ENCODE data around the gene MS4A4E. TPM values are rescaled to one million over a fixed set of nuclear protein-coding genes. Genes with fewer than 3 reads are reported as not detected.

Gene MS4A4E
- total and polyA plus RNA-seq, 2 of the 13 experiments (the other 11 are each of a cell fraction or from before 2014, with no cell fraction given), result not detected

GRCh38 chr11:60194511-60194910 is 48.4 kb downstream of the MS4A4E start:
- ChIA-PET POLR2A (no interaction called here), CTCF (ENCODE audit: low intra/inter-chr PET ratio, low total read pairs) (interaction anchor here (1.4 kb wide), 1 partner anchor 26 kb away, joined by 4 read pairs; no protein-coding TSS in a partner anchor)
- H3K36me3 ChIP-seq (replicated peaks in 1 of 2; ENCODE audit: control insufficient read depth in 1 of 2, insufficient read depth in 2 of 2, low read length in 2 of 2), result no peaks in the 10 kb centered on the region
- H3K4me3 ChIP-seq (replicated peaks in 1 of 3; ENCODE audit: insufficient read depth in 1 of 3, low read depth in 2 of 3, low read length in 3 of 3), result no peak overlapping the region
- H3K4me1 ChIP-seq (ENCODE audit: insufficient read depth, low read length), result no peaks in the 10 kb centered on the region
- H3K79me2 ChIP-seq (ENCODE audit: insufficient read depth, low read length), result no peaks in the 10 kb centered on the region
- H3K9me3 ChIP-seq (ENCODE audit: low read length), result no peaks in the 10 kb centered on the region
- ATAC-seq (no peak), DNase-seq (ENCODE audit: low spot score) (no peak), FAIRE-seq (no peak)
- no peaks in the 10 kb centered on the region; a peak in 1 of 5 replicates for H3K27me3 ChIP-seq (ENCODE audit: control insufficient read depth in 1 of 2, insufficient read depth in 2 of 2, low read length in 2 of 2)
- 57% methylated on average over 3 of the region's 3 CpGs for WGBS (ENCODE audit: low lambda C conversion rate)
- in situ Hi-C loops (cut with HindIII; ENCODE audit: extremely low pct_ligation_motif_present, low pct_unique_long_range_greater_than_20kb), result no loop called here
- no TSS peak for BruUV-seq (replicated peaks)
- no peak overlapping the region for H3K27ac ChIP-seq (ENCODE audit: extremely low read length, insufficient read depth, low read length)
- H3K4me2 ChIP-seq (ENCODE audit: low read depth, low read length), result no peak overlapping the region
- no peak overlapping the region for H2AFZ ChIP-seq (ENCODE audit: low read length)
- no peaks in the 10 kb centered on the region for H4K20me1 ChIP-seq (ENCODE audit: insufficient read depth, low read length)
- intact Hi-C loops (cut with micrococcal nuclease; ENCODE audit: unreplicated experiment), result no loop called here
- H3K9ac ChIP-seq (ENCODE audit: insufficient read depth, low read depth, low read length), result no peak overlapping the region
- TF ChIP-seq ZNF382 (CRISPR knock-in tag; IDR thresholded peaks at IDR 0.05; ENCODE audit: borderline replicate concordance) (no peak), PRDM15 (CRISPR knock-in tag; IDR thresholded peaks at IDR 0.05) (no peak), KDM3A (CRISPR knock-in tag; IDR thresholded peaks at IDR 0.05; ENCODE audit: low read depth) (no peak), ZNF841 (CRISPR knock-in tag; IDR thresholded peaks at IDR 0.05; ENCODE audit: borderline replicate concordance) (no peak), ZNF160 (CRISPR knock-in tag; IDR thresholded peaks at IDR 0.05) (no peak), ZNF331 (CRISPR knock-in tag; IDR thresholded peaks at IDR 0.05) (no peak), NAIF1 (CRISPR knock-in tag; IDR thresholded peaks at IDR 0.05; ENCODE audit: borderline replicate concordance) (no peak), MAF1 (CRISPR knock-in tag; IDR thresholded peaks at IDR 0.05; ENCODE audit: borderline replicate concordance) (no peak), MTA3 (CRISPR knock-in tag; IDR thresholded peaks at IDR 0.05) (no peak), ZNF17 (CRISPR knock-in tag; IDR thresholded peaks at IDR 0.05) (no peak), SAFB2 (CRISPR knock-in tag; IDR thresholded peaks at IDR 0.05; ENCODE audit: borderline replicate concordance, low read depth) (no peak), RNF2 (conservative IDR thresholded peaks at IDR 0.05; ENCODE audit: low read depth) (no peak), ZNF792 (CRISPR knock-in tag; IDR thresholded peaks at IDR 0.05) (no peak), ZNF33B (CRISPR knock-in tag; IDR thresholded peaks at IDR 0.05) (no peak)
- TF ChIP-seq, protein P1, sequence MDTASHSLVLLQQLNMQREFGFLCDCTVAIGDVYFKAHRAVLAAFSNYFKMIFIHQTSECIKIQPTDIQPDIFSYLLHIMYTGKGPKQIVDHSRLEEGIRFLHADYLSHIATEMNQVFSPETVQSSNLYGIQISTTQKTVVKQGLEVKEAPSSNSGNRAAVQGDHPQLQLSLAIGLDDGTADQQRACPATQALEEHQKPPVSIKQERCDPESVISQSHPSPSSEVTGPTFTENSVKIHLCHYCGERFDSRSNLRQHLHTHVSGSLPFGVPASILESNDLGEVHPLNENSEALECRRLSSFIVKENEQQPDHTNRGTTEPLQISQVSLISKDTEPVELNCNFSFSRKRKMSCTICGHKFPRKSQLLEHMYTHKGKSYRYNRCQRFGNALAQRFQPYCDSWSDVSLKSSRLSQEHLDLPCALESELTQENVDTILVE (CRISPR knock-in tag; IDR thresholded peaks at IDR 0.05), result no peak
- TF ChIP-seq, protein P2, sequence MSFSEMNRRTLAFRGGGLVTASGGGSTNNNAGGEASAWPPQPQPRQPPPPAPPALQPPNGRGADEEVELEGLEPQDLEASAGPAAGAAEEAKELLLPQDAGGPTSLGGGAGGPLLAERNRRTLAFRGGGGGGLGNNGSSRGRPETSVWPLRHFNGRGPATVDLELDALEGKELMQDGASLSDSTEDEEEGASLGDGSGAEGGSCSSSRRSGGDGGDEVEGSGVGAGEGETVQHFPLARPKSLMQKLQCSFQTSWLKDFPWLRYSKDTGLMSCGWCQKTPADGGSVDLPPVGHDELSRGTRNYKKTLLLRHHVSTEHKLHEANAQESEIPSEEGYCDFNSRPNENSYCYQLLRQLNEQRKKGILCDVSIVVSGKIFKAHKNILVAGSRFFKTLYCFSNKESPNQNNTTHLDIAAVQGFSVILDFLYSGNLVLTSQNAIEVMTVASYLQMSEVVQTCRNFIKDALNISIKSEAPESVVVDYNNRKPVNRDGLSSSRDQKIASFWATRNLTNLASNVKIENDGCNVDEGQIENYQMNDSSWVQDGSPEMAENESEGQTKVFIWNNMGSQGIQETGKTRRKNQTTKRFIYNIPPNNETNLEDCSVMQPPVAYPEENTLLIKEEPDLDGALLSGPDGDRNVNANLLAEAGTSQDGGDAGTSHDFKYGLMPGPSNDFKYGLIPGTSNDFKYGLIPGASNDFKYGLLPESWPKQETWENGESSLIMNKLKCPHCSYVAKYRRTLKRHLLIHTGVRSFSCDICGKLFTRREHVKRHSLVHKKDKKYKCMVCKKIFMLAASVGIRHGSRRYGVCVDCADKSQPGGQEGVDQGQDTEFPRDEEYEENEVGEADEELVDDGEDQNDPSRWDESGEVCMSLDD (CRISPR knock-in tag; IDR thresholded peaks at IDR 0.05; ENCODE audit: borderline replicate concordance), result no peak

All from HepG2 (cell line).